ENCODE results near the gene HARBI1. TPM values are rescaled to one million over a fixed set of nuclear protein-coding genes. Genes with fewer than 3 reads are reported as not detected.

The HARBI1 gene
- total RNA-seq (1 to 10 TPM; 3.1 to 4.1 (median 3.7) TPM), polyA plus RNA-seq (2.7 TPM)
- long read RNA-seq, donor 1, transcript HARBI1-201 (3 exons, 1,967 nt) = major isoform, 9 of 10 reads
- long read RNA-seq, donor 1, partial matches to known transcripts = 0 of 10 reads
- long read RNA-seq, donor 1, other reads (novel, unspliced or antisense) = 1 of 10 reads
- long read RNA-seq, donor 2, partial matches to known transcripts = 0 of 4 reads
- long read RNA-seq, donor 2, other reads (novel, unspliced or antisense) = 1 of 4 reads
- long read RNA-seq, donor 3, transcript HARBI1-201 (3 exons, 1,967 nt) = major isoform, 17 of 20 reads
- long read RNA-seq, donor 3, partial matches to known transcripts = 0 of 20 reads
- long read RNA-seq, donor 3, other reads (novel, unspliced or antisense) = 3 of 20 reads
- long read RNA-seq, donor 4, partial matches to known transcripts = 0 of 2 reads
- long read RNA-seq, donor 4, other reads (novel, unspliced or antisense) = 0 of 2 reads

DNA sequence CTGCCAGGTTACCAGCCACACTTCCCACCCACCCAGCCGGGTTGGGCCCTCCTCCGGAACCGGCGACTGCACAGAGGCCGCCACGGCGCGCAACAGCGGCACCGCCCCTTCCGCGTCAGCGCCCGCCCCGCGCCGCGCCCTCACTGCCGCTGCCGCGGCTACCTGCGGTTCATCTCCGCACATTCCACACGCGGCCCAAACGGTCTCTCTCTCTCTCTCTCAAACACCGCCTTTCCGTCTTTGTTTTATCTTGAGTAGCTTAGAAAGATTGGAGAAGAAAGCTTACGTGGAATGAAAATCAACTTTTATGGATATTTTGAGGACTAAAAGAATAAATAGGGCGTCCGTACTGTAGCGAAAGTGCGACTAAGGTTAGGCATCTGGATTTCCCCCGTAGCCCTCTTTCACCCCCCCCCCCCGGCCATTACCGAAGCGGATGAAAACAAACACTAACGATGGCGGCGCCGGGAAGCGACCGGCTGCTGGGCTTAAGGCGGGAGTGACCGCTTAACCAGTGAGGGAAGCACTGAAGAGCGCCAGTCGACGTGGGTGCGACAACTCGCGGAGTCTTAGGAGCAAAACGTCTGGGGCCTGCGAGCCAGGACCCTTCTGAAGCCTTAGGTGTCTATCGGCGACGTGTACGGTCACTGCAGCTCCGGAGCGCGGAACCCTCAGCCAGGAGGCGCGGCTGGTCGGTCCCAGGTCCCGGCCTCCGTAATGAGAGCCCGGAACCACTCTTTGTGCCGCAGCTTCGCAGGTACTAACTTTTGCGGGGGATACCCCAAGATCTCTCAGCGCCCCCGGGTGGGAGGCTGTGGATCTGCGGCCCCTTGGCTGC is at the start of gene HARBI1, which contains the start of gene ATG13:
TSS of gene HARBI1 (minus strand) at position 94 of the 838 bp plus-strand sequence. CDS start 990 bp downstream, outside the sequence.
TSS of gene ATG13 (plus strand) at position 420 of the 838 bp plus-strand sequence. CDS start 26,739 bp downstream, outside the sequence.
- ATAC-seq = peak; percentile 99 to 100
- DNase-seq = peak; percentile 94 to 96 (median 96)
- intact Hi-C loops (cut with DNase I) = loop anchor here in 1 of 4 donors (10.0 kb wide), 1 partner anchor 233 kb away; the partner anchor contains the start of gene MDK
- Histone ChIP-seq H3K27me3 (ENCODE audit: control insufficient read depth, insufficient read depth) (no peaks in the 10 kb centered on the region), H3K4me3 (ENCODE audit: low read length) (peak within 1 kb of the TSS; percentile 98), H3K9me3 (ENCODE audit: control insufficient read depth, low read length) (no peaks in the 10 kb centered on the region), H3K4me1 (ENCODE audit: control insufficient read depth, insufficient read depth, low read length) (peaks cover 2% of the 10 kb centered on the region), H3K27ac (ENCODE audit: low read length) (peak within 1 kb of the TSS; percentile 97)
- WGBS = under 1% methylated on average over 72 of the region's 72 CpGs

- peaks cover 6% of the 10 kb centered on the region for H3K4me1 ChIP-seq (ENCODE audit: control insufficient read depth, insufficient read depth, low read length)
- intact Hi-C loops (cut with DNase I) = no loop called here
- peak; percentile 62 to 77 for ATAC-seq
- no peaks in the 10 kb centered on the region for H3K9me3 ChIP-seq (ENCODE audit: control insufficient read depth, low read length)
- no peak overlapping the region for H3K4me3 ChIP-seq (ENCODE audit: low read length)
- WGBS = 32% methylated on average over 5 of the region's 5 CpGs
- peak overlapping the region; percentile 74 for H3K27ac ChIP-seq (ENCODE audit: low read length)
- DNase-seq = peak; percentile 54 to 66 (median 64)
- no peaks in the 10 kb centered on the region for H3K27me3 ChIP-seq (ENCODE audit: control insufficient read depth, insufficient read depth)
These were observed 49.5 kb upstream of the HARBI1 start for GRCh38 chr11:46666516-46666915.

GRCh38 chr11:46665356-46665755 is 48.3 kb upstream of the HARBI1 start:
- peaks cover 6% of the 10 kb centered on the region for H3K4me1 ChIP-seq (ENCODE audit: control insufficient read depth, insufficient read depth, low read length)
- H3K4me3 ChIP-seq (ENCODE audit: low read length) = no peak overlapping the region
- H3K27ac ChIP-seq (ENCODE audit: low read length) = peak overlapping the region; percentile 2
- WGBS = 84% methylated on average over 1 of the region's 1 CpG
- H3K9me3 ChIP-seq (ENCODE audit: control insufficient read depth, low read length) = no peaks in the 10 kb centered on the region
- no peaks in the 10 kb centered on the region for H3K27me3 ChIP-seq (ENCODE audit: control insufficient read depth, insufficient read depth)
- DNase-seq (peak in 1 of 3 donors; percentile 27), ATAC-seq (no peak)
- intact Hi-C loops (cut with DNase I) = no loop called here

DNA sequence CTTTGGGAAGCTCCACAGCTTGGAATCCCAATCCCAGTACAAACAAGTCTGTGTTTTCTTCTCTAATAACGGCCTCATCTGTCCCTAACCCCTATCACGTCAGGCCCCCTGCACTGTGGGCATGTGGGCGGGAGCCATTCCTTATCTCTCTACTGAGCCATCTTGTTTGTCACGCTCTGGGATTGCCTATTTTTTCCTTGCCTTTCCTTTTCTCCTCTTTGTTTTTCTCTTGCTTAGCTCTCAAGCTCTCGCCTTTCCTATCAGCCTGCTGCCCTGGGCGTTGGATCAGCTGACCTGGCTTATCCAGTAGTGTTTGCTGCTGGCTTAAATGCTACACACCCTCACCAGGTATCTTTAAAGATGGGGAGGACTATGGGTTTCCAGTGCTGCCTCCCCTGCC is 47.6 kb upstream of the HARBI1 start:
- intact Hi-C loops (cut with DNase I) = no loop called here
- WGBS = 37% methylated on average over 6 of the region's 6 CpGs
- no peak overlapping the region for H3K4me3 ChIP-seq (ENCODE audit: low read length)
- ATAC-seq (no peak), DNase-seq (peak in 1 of 3 donors; percentile 65)
- H3K27me3 ChIP-seq (ENCODE audit: control insufficient read depth, insufficient read depth) = no peaks in the 10 kb centered on the region
- H3K9me3 ChIP-seq (ENCODE audit: control insufficient read depth, low read length) = no peaks in the 10 kb centered on the region
- peaks cover 6% of the 10 kb centered on the region for H3K4me1 ChIP-seq (ENCODE audit: control insufficient read depth, insufficient read depth, low read length)
- H3K27ac ChIP-seq (ENCODE audit: low read length) = peak overlapping the region; percentile 81

GRCh38 chr11:46663277-46663940 is 46.4 kb upstream of the HARBI1 start:
- intact Hi-C loops (cut with DNase I) = no loop called here
- H3K9me3 ChIP-seq (ENCODE audit: control insufficient read depth, low read length) = no peaks in the 10 kb centered on the region
- DNase-seq = no peak
- no peak overlapping the region for H3K27ac ChIP-seq (ENCODE audit: low read length)
- H3K4me3 ChIP-seq (ENCODE audit: low read length) = no peak overlapping the region
- ATAC-seq = no peak
- WGBS = 83% methylated on average over 4 of the region's 4 CpGs
- H3K27me3 ChIP-seq (ENCODE audit: control insufficient read depth, insufficient read depth) = no peaks in the 10 kb centered on the region
- H3K4me1 ChIP-seq (ENCODE audit: control insufficient read depth, insufficient read depth, low read length) = peaks cover 6% of the 10 kb centered on the region

DNA sequence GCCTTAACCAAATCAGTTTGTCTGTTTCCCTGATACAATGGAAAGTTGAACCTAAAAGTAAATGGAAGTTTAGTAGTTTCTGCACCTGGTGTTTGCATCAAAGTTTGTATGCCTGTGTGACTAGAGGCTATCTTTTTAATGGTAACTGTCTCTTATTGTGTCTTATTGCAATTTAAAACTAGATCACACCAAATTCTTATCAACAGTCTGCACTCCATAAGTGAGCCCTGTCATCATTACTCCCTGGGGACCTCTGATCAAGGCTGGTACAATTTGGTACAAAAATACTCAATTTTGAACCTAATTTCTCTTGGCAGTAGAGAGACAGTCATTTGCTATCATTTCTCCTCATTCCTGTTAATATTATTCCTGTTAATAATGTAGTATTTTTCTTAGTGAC is 45.3 kb upstream of the HARBI1 start:
- Histone ChIP-seq H3K4me3 (ENCODE audit: low read length) (no peak overlapping the region), H3K9me3 (ENCODE audit: control insufficient read depth, low read length) (no peaks in the 10 kb centered on the region), H3K27ac (ENCODE audit: low read length) (no peak overlapping the region), H3K27me3 (ENCODE audit: control insufficient read depth, insufficient read depth) (no peaks in the 10 kb centered on the region), H3K4me1 (ENCODE audit: control insufficient read depth, insufficient read depth, low read length) (peaks cover 9% of the 10 kb centered on the region)
- intact Hi-C loops (cut with DNase I) = no loop called here
- DNase-seq (no peak), ATAC-seq (no peak)

GRCh38 chr11:46661836-46662235 is 44.8 kb upstream of the HARBI1 start:
- Histone ChIP-seq H3K4me1 (ENCODE audit: control insufficient read depth, insufficient read depth, low read length) (peaks cover 9% of the 10 kb centered on the region), H3K9me3 (ENCODE audit: control insufficient read depth, low read length) (no peaks in the 10 kb centered on the region), H3K4me3 (ENCODE audit: low read length) (no peak overlapping the region), H3K27me3 (ENCODE audit: control insufficient read depth, insufficient read depth) (no peaks in the 10 kb centered on the region), H3K27ac (ENCODE audit: low read length) (no peak overlapping the region)
- ATAC-seq (no peak), DNase-seq (no peak)
- intact Hi-C loops (cut with DNase I) = no loop called here

DNA sequence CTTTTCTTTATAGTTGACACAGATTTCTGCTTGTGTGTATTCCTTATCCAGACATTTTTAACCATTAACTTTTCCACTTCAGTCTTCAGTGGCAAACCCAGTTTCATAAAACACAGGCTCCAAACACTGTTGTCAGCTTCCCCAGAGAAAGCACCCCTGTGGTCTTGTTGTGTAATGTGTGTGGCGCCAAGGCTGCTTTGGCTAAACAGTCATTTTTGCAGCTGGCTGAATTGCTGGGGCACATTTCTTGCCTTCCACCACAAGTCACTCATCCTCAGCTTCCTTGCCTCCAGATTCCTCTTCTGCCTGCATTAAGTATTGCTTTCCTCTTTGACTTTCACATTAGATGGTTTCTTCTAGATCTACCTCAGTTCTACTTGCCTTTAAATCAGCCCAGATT is 42.9 kb upstream of the HARBI1 start:
- no peaks in the 10 kb centered on the region for H3K9me3 ChIP-seq (ENCODE audit: control insufficient read depth, low read length)
- intact Hi-C loops (cut with DNase I) = loop anchor here in 1 of 4 donors (5.0 kb wide), 1 partner anchor 37 kb away; no protein-coding TSS in a partner anchor
- peak; percentile 58 to 63 for ATAC-seq
- WGBS = 66% methylated on average over 1 of the region's 1 CpG
- peaks cover 6% of the 10 kb centered on the region for H3K4me1 ChIP-seq (ENCODE audit: control insufficient read depth, insufficient read depth, low read length)
- DNase-seq = peak in 2 of 3 donors; percentile 65 to 87
- H3K4me3 ChIP-seq (ENCODE audit: low read length) = no peak overlapping the region
- H3K27me3 ChIP-seq (ENCODE audit: control insufficient read depth, insufficient read depth) = no peaks in the 10 kb centered on the region
- H3K27ac ChIP-seq (ENCODE audit: low read length) = no peak overlapping the region

DNA sequence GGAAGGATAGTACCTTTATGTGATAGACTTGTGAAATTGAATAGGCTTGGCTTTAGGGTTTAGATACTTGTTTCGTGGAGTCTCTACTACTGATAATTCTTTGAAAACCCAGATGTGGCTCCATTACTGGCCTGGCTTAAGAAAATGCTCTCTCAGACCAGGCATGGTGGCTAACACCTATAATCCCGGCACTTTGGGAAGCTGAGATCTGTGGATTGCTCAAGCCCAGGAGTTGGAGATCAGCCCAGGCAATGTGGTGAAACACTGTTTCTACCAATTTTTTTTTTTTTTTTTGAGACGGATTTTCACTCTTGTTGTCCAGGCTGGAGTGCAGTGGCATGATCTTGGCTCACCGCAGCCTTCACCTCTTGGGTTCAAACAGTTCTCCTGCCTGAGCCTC is 41.2 kb upstream of the HARBI1 start:
- H3K9me3 ChIP-seq (ENCODE audit: control insufficient read depth, low read length) = no peaks in the 10 kb centered on the region
- peaks cover 2% of the 10 kb centered on the region for H3K4me1 ChIP-seq (ENCODE audit: control insufficient read depth, insufficient read depth, low read length)
- peak overlapping the region; percentile 48 for H3K27ac ChIP-seq (ENCODE audit: low read length)
- intact Hi-C loops (cut with DNase I) = loop anchor here in 1 of 4 donors (5.0 kb wide), 1 partner anchor 39 kb away; no protein-coding TSS in a partner anchor
- H3K27me3 ChIP-seq (ENCODE audit: control insufficient read depth, insufficient read depth) = no peaks in the 10 kb centered on the region
- ATAC-seq = peak; percentile 65 to 70
- DNase-seq = peak; percentile 75 to 89 (median 79)
- 63% methylated on average over 4 of the region's 4 CpGs for WGBS
- no peak overlapping the region for H3K4me3 ChIP-seq (ENCODE audit: low read length)

- Histone ChIP-seq H3K4me1 (ENCODE audit: control insufficient read depth, insufficient read depth, low read length) (peaks cover 2% of the 10 kb centered on the region), H3K9me3 (ENCODE audit: control insufficient read depth, low read length) (no peaks in the 10 kb centered on the region), H3K27me3 (ENCODE audit: control insufficient read depth, insufficient read depth) (no peaks in the 10 kb centered on the region), H3K27ac (ENCODE audit: low read length) (peak overlapping the region; percentile 74), H3K4me3 (ENCODE audit: low read length) (no peak overlapping the region)
- intact Hi-C loops (cut with DNase I) = loop anchor here in 1 of 4 donors (5.0 kb wide), 1 partner anchor 40 kb away; no protein-coding TSS in a partner anchor
- 77% methylated on average over 3 of the region's 3 CpGs for WGBS
- DNase-seq (no peak), ATAC-seq (peak in 1 of 2 donors; percentile 44)
These were observed 40.2 kb upstream of the HARBI1 start for GRCh38 chr11:46657186-46657585.

All from right cardiac atrium (tissue), 5 donors.